K562 (cell line): ENCODE data around the gene STRA6. TPM values are rescaled to one million over a fixed set of nuclear protein-coding genes. Genes with fewer than 3 reads are reported as not detected.

Experiments
- ATAC-seq: fragments of 200-7000 bp; cut with Tn5 transposase; 3 replicates; pipeline ENCODE4 v1.9.1; 2020; ENCODE audit warnings: moderate library complexity
- BruUV-seq: library from RNA; stranded (reverse); fragments of 400-500 nt; replicated peaks from 2 replicates; lab custom pipeline; 2021; lab: Mats Ljungman, UMichigan
- CTCF ChIA-PET: fragments of 300-600 bp; formaldehyde crosslinking; extraction: SDS; loops from one replicate; lab custom pipeline; 2021; ENCODE audit warnings: low intra/inter-chr PET ratio; lab: Yijun Ruan, JAX
- POLR2A ChIA-PET: fragments of 300-600, 350-650 bp; sonication (Branson Sonifier 250); formaldehyde crosslinking; extraction: SDS; loops from one replicate; lab custom pipeline; 2021; ENCODE audit warnings: antibody characterized with exemption, inconsistent platforms; lab: Yijun Ruan, JAX
- DNase-seq, 4 experiments: peaks; one replicate each; pipeline versions ENCODE4 v3.0.0 to v3.0.0-alpha.2; 2011 to 2018; ENCODE audit warnings: low spot score in 3 of 4, mixed read lengths in 3 of 4; ENCODE audit errors: extremely low read depth in 1 of 4
- FAIRE-seq: peaks from 2 replicates; lab custom pipeline; 2011; peaks lifted over from hg19 to GRCh38; lab: Jason Lieb, UNC
- H2AFZ ChIP-seq: 2 replicates; pipeline ENCODE4 v1.6.0; 2011; ENCODE audit warnings: low read depth, low read length, control low read depth, inconsistent platforms
- H3K27ac ChIP-seq: fragments of 200-600 bp; 3 replicates; pipeline ENCODE4 v1.8.0; 2011; ENCODE audit warnings: low read depth, mild to moderate bottlenecking, control low read depth, inconsistent platforms, low read length, moderate library complexity, mixed read lengths; ENCODE audit errors: extremely low read depth
- H3K27me3 ChIP-seq, 2 experiments: fragments of 300-600 bp in 1 of 2; 2 replicates in 1 of 2; 3 replicates in 1 of 2; pipeline versions ENCODE4 v1.6.0 to v1.8.0; 2011; ENCODE audit warnings: inconsistent platforms in 2 of 2, low read length in 2 of 2, mild to moderate bottlenecking in 1 of 2, mixed read lengths in 1 of 2, moderate library complexity in 1 of 2; ENCODE audit not compliant: control insufficient read depth in 2 of 2, insufficient read depth in 2 of 2
- H3K36me3 ChIP-seq: fragments of 300-600 bp; 3 replicates; pipeline ENCODE4 v1.8.0; 2011; ENCODE audit warnings: mild to moderate bottlenecking, low read length, inconsistent platforms; ENCODE audit not compliant: control insufficient read depth, insufficient read depth
- H3K4me1 ChIP-seq, 2 experiments: fragments of 200-600 bp in 1 of 2; replicated peaks in 1 of 2; 2 replicates in 1 of 2; 3 replicates in 1 of 2; pipeline versions ENCODE4 v1.5.1 to v1.8.0; 2011; ENCODE audit warnings: inconsistent platforms in 2 of 2, low read length in 2 of 2, mild to moderate bottlenecking in 1 of 2, mixed read lengths in 1 of 2, moderate library complexity in 1 of 2; ENCODE audit not compliant: control insufficient read depth in 2 of 2, insufficient read depth in 2 of 2
- H3K4me2 ChIP-seq: 2 replicates; pipeline ENCODE4 v1.6.1; 2011; ENCODE audit warnings: low read length, control low read depth, inconsistent platforms, mixed read lengths; ENCODE audit not compliant: insufficient read depth
- H3K4me3 ChIP-seq: fragments of 200-600 bp; sonication (generic), shearing (Covaris generic); 2 replicates; pipeline ENCODE4 v1.5.1; 2016; ENCODE audit warnings: control low read depth, inconsistent platforms
- H3K79me2 ChIP-seq: fragments of 200-600 bp; 3 replicates; pipeline ENCODE4 v1.8.0; 2011; ENCODE audit warnings: low read length, inconsistent platforms; ENCODE audit not compliant: control insufficient read depth, insufficient read depth
- H3K9ac ChIP-seq, 2 experiments: 2 replicates each; pipeline versions ENCODE4 v1.6.0 to v1.6.1; 2011; ENCODE audit warnings: low read depth in 2 of 2, low read length in 2 of 2, control low read depth in 1 of 2, inconsistent platforms in 1 of 2, mild to moderate bottlenecking in 1 of 2, mixed read lengths in 1 of 2; ENCODE audit not compliant: insufficient read depth in 1 of 2
- H3K9me1 ChIP-seq: one replicate; pipeline ENCODE4 v1.6.0; 2011; ENCODE audit warnings: inconsistent platforms, mild to moderate bottlenecking, low read length, moderate library complexity; ENCODE audit not compliant: control insufficient read depth, insufficient read depth
- H3K9me3 ChIP-seq: replicated peaks from 2 replicates; pipeline ENCODE4 v1.5.1; 2011; ENCODE audit warnings: low read depth, low read length, inconsistent platforms; ENCODE audit not compliant: control insufficient read depth, insufficient read depth
- H4K20me1 ChIP-seq: replicated peaks from 2 replicates; pipeline ENCODE4 v1.6.1; 2011; ENCODE audit warnings: low read length, inconsistent platforms, mixed read lengths; ENCODE audit not compliant: control insufficient read depth, insufficient read depth
- HBP1 ChIP-seq: fragments of 450-650 bp; formaldehyde crosslinking; IDR thresholded peaks from 2 replicates; pipeline ENCODE4 v1.4.0; 2022; ENCODE audit warnings: missing genetic modification characterization
- IRF2 ChIP-seq: sonication (generic); formaldehyde crosslinking; IDR thresholded peaks from 2 replicates; pipeline ENCODE4 v1.8.1; 2022; ENCODE audit warnings: mild to moderate bottlenecking, missing genetic modification reagents
- NCOA1 ChIP-seq: fragments of 450-650 bp; IDR thresholded peaks from 2 replicates; pipeline ENCODE4 v1.6.1; 2016; ENCODE audit warnings: low read depth
- SMARCA5 ChIP-seq: fragments of 450-650 bp; IDR thresholded peaks from 2 replicates; pipeline ENCODE4 v1.6.1; 2016
- ZBTB34 ChIP-seq: fragments of 250-450 bp; sonication (Bioruptor Pico); IDR thresholded peaks from 2 replicates; pipeline ENCODE4 v1.8.0; 2021; ENCODE audit warnings: mild to moderate bottlenecking, moderate library complexity
- WGBS: fragments of 100-300 bp; shearing (Covaris generic); methylation state at CpG from one replicate; pipeline ENCODE4 v1.1.6; 2016; ENCODE audit warnings: low coverage, mixed read lengths; ENCODE audit not compliant: insufficient coverage; ENCODE audit errors: missing lambda C conversion rate; 5-methylcytosine and 5-hydroxymethylcytosine counted together
- in situ Hi-C: fragments of 300-500 bp; cut with MboI; formaldehyde crosslinking; loops from 4 replicates; pipeline ENCODE4 v1.15.0; 2018; ENCODE audit warnings: inconsistent platforms, mixed read lengths
- intact Hi-C: fragments of 100-400 bp; cut with micrococcal nuclease; formaldehyde crosslinking; loops from 2 replicates; pipeline ENCODE4 v1.14.2; 2022
- polyA plus RNA-seq, 8 experiments: library from polyadenylated mRNA; depleted of rRNA in 4 of 8; stranded (reverse) in 5 of 8; unstranded in 3 of 8; fragments of >200 nt; fragmentation: Nextera tagmentation in 2 of 8; fragmentation: Illumina TruSeq in 1 of 8; extraction: Ambion mirVana in 2 of 8; extraction: Trizol in 1 of 8; gene quantifications; 2 replicates each; pipeline versions ENCODE4 v1.2.1 to v1.2.3, GENCODE V29; 2011 to 2014; ENCODE audit warnings: inconsistent platforms in 1 of 8, missing spikeins in 1 of 8
- total RNA-seq, 7 experiments: library from RNA; depleted of rRNA in 6 of 7; stranded (reverse); fragments of >200 nt in 6 of 7; fragmentation: Illumina TruSeq in 2 of 7; extraction: Trizol in 2 of 7; gene quantifications; 2 replicates each; pipeline versions ENCODE4 v1.2.1 to v1.2.3, GENCODE V29; 2011 to 2021; ENCODE audit warnings: low replicate concordance in 1 of 7
- TF ChIP-seq, protein P1 (sequence below): sonication (generic); formaldehyde crosslinking; IDR thresholded peaks from 2 replicates; pipeline ENCODE4 v1.5.0; 2020; ENCODE audit warnings: missing genetic modification reagents
- TF ChIP-seq, protein P2 (sequence below): fragments of 450-650 bp; IDR thresholded peaks from 2 replicates; pipeline ENCODE4 v1.7.0; 2016; ENCODE audit warnings: borderline replicate concordance

The STRA6 gene
- total and polyA plus RNA-seq, 9 of the 15 experiments (the other 6 are each of a cell fraction or from before 2014, with no cell fraction given), result 0.04 to 2.0 (median 0.43) TPM; not detected in 2

- TF ChIP-seq SMARCA5 (no peak), ZBTB34 (no peak), IRF2 (no peak), HBP1 (no peak), NCOA1 (no peak)
- TF ChIP-seq, protein P1, sequence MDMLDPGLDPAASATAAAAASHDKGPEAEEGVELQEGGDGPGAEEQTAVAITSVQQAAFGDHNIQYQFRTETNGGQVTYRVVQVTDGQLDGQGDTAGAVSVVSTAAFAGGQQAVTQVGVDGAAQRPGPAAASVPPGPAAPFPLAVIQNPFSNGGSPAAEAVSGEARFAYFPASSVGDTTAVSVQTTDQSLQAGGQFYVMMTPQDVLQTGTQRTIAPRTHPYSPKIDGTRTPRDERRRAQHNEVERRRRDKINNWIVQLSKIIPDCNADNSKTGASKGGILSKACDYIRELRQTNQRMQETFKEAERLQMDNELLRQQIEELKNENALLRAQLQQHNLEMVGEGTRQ, result no peak
- TF ChIP-seq, protein P2, sequence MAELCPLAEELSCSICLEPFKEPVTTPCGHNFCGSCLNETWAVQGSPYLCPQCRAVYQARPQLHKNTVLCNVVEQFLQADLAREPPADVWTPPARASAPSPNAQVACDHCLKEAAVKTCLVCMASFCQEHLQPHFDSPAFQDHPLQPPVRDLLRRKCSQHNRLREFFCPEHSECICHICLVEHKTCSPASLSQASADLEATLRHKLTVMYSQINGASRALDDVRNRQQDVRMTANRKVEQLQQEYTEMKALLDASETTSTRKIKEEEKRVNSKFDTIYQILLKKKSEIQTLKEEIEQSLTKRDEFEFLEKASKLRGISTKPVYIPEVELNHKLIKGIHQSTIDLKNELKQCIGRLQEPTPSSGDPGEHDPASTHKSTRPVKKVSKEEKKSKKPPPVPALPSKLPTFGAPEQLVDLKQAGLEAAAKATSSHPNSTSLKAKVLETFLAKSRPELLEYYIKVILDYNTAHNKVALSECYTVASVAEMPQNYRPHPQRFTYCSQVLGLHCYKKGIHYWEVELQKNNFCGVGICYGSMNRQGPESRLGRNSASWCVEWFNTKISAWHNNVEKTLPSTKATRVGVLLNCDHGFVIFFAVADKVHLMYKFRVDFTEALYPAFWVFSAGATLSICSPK, result no peak
- no peaks in the 10 kb centered on the region for H3K36me3 ChIP-seq
- DNase-seq (no peak), ATAC-seq (no peak), FAIRE-seq (no peak)
- H3K9me3 ChIP-seq, result no peaks in the 10 kb centered on the region
- no peaks in the 10 kb centered on the region for H3K9me1 ChIP-seq
- POLR2A ChIA-PET, result interaction anchor here (0.6 kb wide), 1 partner anchor 10 kb away, joined by 3 read pairs; no protein-coding TSS in a partner anchor
- H2AFZ ChIP-seq, result no peak overlapping the region
- in situ Hi-C loops (no loop called here), intact Hi-C loops (no loop called here)
- 0 out of 2 replicates have a peak, but pooled peaks cover 6% of the 10 kb centered on the region for H4K20me1 ChIP-seq
- H3K27me3 ChIP-seq, result peaks cover 2 to 53% of the 10 kb centered on the region in 2 experiments; a peak in 4 of 5 replicates
- CTCF ChIA-PET, result no interaction called here
- 0% methylated on average over 12 of the region's 12 CpGs for WGBS
- no peak overlapping the region for H3K4me3 ChIP-seq
- BruUV-seq, result no TSS peak
- no peak overlapping the region; a peak in 1 of 4 replicates for H3K9ac ChIP-seq
- peaks cover 0 to 5% of the 10 kb centered on the region in 2 experiments; a peak in 1 of 5 replicates for H3K4me1 ChIP-seq
- H3K79me2 ChIP-seq, result no peaks in the 10 kb centered on the region
- H3K27ac ChIP-seq, result no peak overlapping the region
- H3K4me2 ChIP-seq, result no peak overlapping the region
These were observed 17.9 kb downstream of the STRA6 start for GRCh38 chr15:74184582-74185091.
